Endodermal cell (in vitro differentiated cells): ENCODE results near the gene ASPN. TPM values are rescaled to one million over a fixed set of nuclear protein-coding genes. Genes with fewer than 3 reads are reported as not detected.
A peak's percentile ranks its signal among the peaks of the same experiment; 100 is the strongest.

Source experiments
- DNase-seq: peaks from one replicate; pipeline ENCODE4 v3.0.0-alpha.2; 2017
- H3K27ac ChIP-seq: 2 replicates; pipeline ENCODE4 v1.5.1; 2013; ENCODE audit warnings: mild to moderate bottlenecking, low read depth, low read length, moderate library complexity
- H3K27me3 ChIP-seq: 2 replicates; pipeline ENCODE4 v1.6.1; 2013; ENCODE audit warnings: mild to moderate bottlenecking, low read length, moderate library complexity; ENCODE audit not compliant: insufficient read depth, control insufficient read depth, poor library complexity, severe bottlenecking
- H3K36me3 ChIP-seq: 2 replicates; pipeline ENCODE4 v1.7.0; 2013; ENCODE audit warnings: mild to moderate bottlenecking, low read length, moderate library complexity; ENCODE audit not compliant: control insufficient read depth, insufficient read depth
- H3K4me1 ChIP-seq: one replicate; pipeline ENCODE4 v1.7.0; 2013; ENCODE audit warnings: low read length; ENCODE audit not compliant: control insufficient read depth, insufficient read depth
- H3K4me3 ChIP-seq: 2 replicates; pipeline ENCODE4 v1.5.1; 2013; ENCODE audit warnings: mild to moderate bottlenecking, low read length, moderate library complexity
- H3K9ac ChIP-seq: 2 replicates; pipeline ENCODE4 v1.6.1; 2013; ENCODE audit warnings: mild to moderate bottlenecking, low read length, moderate library complexity; ENCODE audit not compliant: poor library complexity, severe bottlenecking; ENCODE audit errors: extremely low read depth
- H3K9me3 ChIP-seq: 2 replicates; pipeline ENCODE4 v1.6.1; 2013; ENCODE audit warnings: mild to moderate bottlenecking, low read length, moderate library complexity; ENCODE audit not compliant: control insufficient read depth
- H3K27ac Mint-ChIP-seq: 2 replicates; pipeline ENCODE4 v1.8.0; 2020; ENCODE audit warnings: mixed read lengths
- H3K27me3 Mint-ChIP-seq: 2 replicates; pipeline ENCODE4 v1.8.0; 2021; ENCODE audit warnings: mild to moderate bottlenecking, mixed read lengths; ENCODE audit not compliant: insufficient read depth
- H3K36me3 Mint-ChIP-seq: 2 replicates; pipeline ENCODE4 v1.8.0; 2020; ENCODE audit warnings: low read depth, mixed read lengths
- H3K4me1 Mint-ChIP-seq: 2 replicates; pipeline ENCODE4 v1.8.0; 2020; ENCODE audit warnings: mixed read lengths
- H3K4me3 Mint-ChIP-seq: 2 replicates; pipeline ENCODE4 v1.8.0; 2020; ENCODE audit warnings: mild to moderate bottlenecking, moderate library complexity, mixed read lengths
- H3K9me3 Mint-ChIP-seq: 2 replicates; pipeline ENCODE4 v1.8.0; 2020; ENCODE audit warnings: mild to moderate bottlenecking, mixed read lengths
- WGBS, 2 experiments: methylation state at CpG; one replicate each; pipeline versions ENCODE4 v1.1.5 to v1.1.7; 2013; ENCODE audit warnings: missing lambda C conversion rate in 2 of 2, mixed read lengths in 1 of 2; ENCODE audit not compliant: insufficient coverage in 1 of 2, insufficient read length in 1 of 2; 5-methylcytosine and 5-hydroxymethylcytosine counted together
- long read RNA-seq, 4 experiments: library from polyadenylated mRNA in 2 of 4; library from RNA in 1 of 4; library from capped mRNA in 1 of 4; stranded (forward) in 3 of 4; unstranded in 1 of 4; transcript quantifications; one replicate each; pipeline ENCODE4 v2.0.0, GENCODE V29; 2020 to 2021; ENCODE audit warnings: inconsistent platforms in 1 of 4
- polyA plus RNA-seq, 2 experiments: library from polyadenylated mRNA; stranded (reverse); fragments of 50-300 nt; gene quantifications; one replicate each; pipeline ENCODE4 v1.2.3, GENCODE V29; 2013
- total RNA-seq, 2 donors: library from RNA; stranded (reverse); fragmentation: NEBNext Ultra II Directional in 1 of 2; extraction: Animal tissue kit (Norgen Biotek cat#: 25700) in 1 of 2; gene quantifications; 2 replicates in 1 of 2; 3 replicates in 1 of 2; pipeline ENCODE4 v1.2.1, GENCODE V29; 2021
- TF ChIP-seq, protein P1 (sequence below): fragments of 200-600 bp; sonication (generic); conservative IDR thresholded peaks from 2 replicates; pipeline ENCODE4 v1.5.0; 2021; ENCODE audit warnings: antibody characterized with exemption, mild to moderate bottlenecking

ASPN gene
- total RNA-seq = not detected
- 0.61 TPM for polyA plus RNA-seq (2013, experiment 1 of 2)
- 0.21 TPM for polyA plus RNA-seq (2013, experiment 2 of 2)
- long read RNA-seq, experiment 1 = 0 reads
- long read RNA-seq, experiment 2, partial matches to known transcripts = 0 of 1 reads
- long read RNA-seq, experiment 2, other reads (novel, unspliced or antisense) = 1 of 1 reads
- long read RNA-seq, experiment 3 = 0 reads
- long read RNA-seq, experiment 4 = 0 reads

DNA sequence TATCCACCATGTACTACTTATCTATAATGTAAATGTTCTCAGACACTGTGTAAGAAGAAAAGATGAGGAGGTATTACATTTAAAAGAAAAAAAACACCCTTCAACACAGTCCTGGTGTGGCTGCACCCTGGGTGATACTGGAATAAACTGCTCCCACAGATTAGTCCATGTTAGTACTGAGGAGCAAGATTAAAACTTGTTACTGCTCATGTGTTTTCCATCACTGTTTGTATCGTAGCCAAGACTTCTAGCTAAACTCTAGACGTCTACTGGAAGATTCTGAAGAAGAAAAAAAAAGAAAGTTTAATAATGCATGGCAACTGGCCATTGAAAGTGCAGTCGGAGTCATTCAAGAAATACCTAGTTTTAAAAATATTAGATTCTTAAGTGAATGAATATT, at the start of gene ASPN:
Gene ASPN (minus strand): TSS at position 178 of the 400 bp plus-strand sequence.
- H3K27ac Mint-ChIP-seq = peak within 1 kb of the TSS; percentile 32

DNA sequence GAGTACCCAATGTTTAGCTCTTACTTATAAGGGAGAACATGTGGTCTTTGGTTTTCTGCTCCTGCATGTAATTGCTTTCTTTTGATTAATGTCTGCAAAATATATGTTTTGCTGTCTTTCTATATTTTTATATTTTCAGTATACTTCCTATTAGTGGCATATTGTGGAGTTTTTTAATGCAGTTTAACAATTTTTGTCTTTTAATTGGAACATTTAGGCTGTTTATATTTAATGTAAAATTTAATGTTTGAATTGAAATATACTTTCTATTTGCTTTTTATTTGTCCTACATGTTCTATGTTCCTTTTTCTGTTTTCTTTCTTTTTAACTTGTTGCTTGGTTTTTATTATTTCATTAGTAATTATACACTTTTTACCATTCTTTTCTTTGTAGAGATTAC, 48.6 kb upstream of the ASPN start:
- H3K4me1 Mint-ChIP-seq = peaks cover 17% of the 10 kb centered on the region
- no peak overlapping the region for H3K27ac Mint-ChIP-seq
- no peak overlapping the region for H3K9ac ChIP-seq
- H3K9me3 ChIP-seq = no peaks in the 10 kb centered on the region
- no peaks in the 10 kb centered on the region for H3K27me3 ChIP-seq
- no peaks in the 10 kb centered on the region for H3K9me3 Mint-ChIP-seq
- H3K36me3 ChIP-seq = no peaks in the 10 kb centered on the region
- H3K36me3 Mint-ChIP-seq = no peaks in the 10 kb centered on the region
- H3K4me3 ChIP-seq = no peak overlapping the region
- DNase-seq = no peak
- TF ChIP-seq, protein P1, sequence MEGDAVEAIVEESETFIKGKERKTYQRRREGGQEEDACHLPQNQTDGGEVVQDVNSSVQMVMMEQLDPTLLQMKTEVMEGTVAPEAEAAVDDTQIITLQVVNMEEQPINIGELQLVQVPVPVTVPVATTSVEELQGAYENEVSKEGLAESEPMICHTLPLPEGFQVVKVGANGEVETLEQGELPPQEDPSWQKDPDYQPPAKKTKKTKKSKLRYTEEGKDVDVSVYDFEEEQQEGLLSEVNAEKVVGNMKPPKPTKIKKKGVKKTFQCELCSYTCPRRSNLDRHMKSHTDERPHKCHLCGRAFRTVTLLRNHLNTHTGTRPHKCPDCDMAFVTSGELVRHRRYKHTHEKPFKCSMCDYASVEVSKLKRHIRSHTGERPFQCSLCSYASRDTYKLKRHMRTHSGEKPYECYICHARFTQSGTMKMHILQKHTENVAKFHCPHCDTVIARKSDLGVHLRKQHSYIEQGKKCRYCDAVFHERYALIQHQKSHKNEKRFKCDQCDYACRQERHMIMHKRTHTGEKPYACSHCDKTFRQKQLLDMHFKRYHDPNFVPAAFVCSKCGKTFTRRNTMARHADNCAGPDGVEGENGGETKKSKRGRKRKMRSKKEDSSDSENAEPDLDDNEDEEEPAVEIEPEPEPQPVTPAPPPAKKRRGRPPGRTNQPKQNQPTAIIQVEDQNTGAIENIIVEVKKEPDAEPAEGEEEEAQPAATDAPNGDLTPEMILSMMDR = no peak
- H3K27ac ChIP-seq = no peak overlapping the region
- H3K4me1 ChIP-seq = no peaks in the 10 kb centered on the region
- H3K27me3 Mint-ChIP-seq = no peaks in the 10 kb centered on the region
- no peak overlapping the region for H3K4me3 Mint-ChIP-seq

More for the DNA sequence above, at the start of gene ASPN:
- Mint-ChIP-seq H3K9me3 (no peaks in the 10 kb centered on the region), H3K4me3 (no peak within 1 kb of the TSS), H3K4me1 (peaks cover 8% of the 10 kb centered on the region), H3K36me3 (no peaks in the 10 kb centered on the region), H3K27me3 (no peaks in the 10 kb centered on the region)
- TF ChIP-seq, protein P1 = no peak
- 82 to 100% methylated on average over 2 to 3 of the region's 3 CpGs for WGBS, 2 experiments
- Histone ChIP-seq H3K27me3 (no peaks in the 10 kb centered on the region), H3K4me1 (no peaks in the 10 kb centered on the region), H3K4me3 (no peak within 1 kb of the TSS), H3K9ac (no peak within 1 kb of the TSS), H3K36me3 (no peaks in the 10 kb centered on the region), H3K9me3 (no peaks in the 10 kb centered on the region), H3K27ac (no peak within 1 kb of the TSS)
- DNase-seq = no peak

DNA sequence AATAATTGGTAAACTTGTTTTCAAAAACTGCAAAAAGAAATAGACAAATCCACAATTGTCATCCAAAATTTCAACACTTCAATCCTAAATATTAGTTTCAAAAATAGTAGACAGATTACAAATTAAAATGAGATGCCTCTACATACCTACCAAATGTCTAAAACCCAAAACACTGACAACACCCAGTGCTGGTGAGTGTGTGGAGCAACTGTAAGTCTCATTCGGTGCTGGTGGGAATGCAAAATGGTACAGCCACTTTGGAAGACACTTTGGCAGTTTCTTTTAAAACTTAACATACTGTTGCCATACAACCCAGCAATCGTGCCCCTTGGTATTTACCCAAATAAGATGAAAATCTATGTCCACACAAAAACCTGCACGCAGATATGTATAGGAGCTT, 46.8 kb upstream of the ASPN start:
- H3K4me3 Mint-ChIP-seq = no peak overlapping the region
- Histone ChIP-seq H3K9me3 (no peaks in the 10 kb centered on the region), H3K27me3 (no peaks in the 10 kb centered on the region), H3K27ac (no peak overlapping the region), H3K9ac (no peak overlapping the region), H3K4me1 (no peaks in the 10 kb centered on the region), H3K36me3 (no peaks in the 10 kb centered on the region), H3K4me3 (no peak overlapping the region)
- no peaks in the 10 kb centered on the region for H3K27me3 Mint-ChIP-seq
- WGBS, 2 experiments = 86 to 90% methylated on average over 1 to 3 of the region's 3 CpGs
- no peak for DNase-seq
- TF ChIP-seq, protein P1 = no peak
- peaks cover 11% of the 10 kb centered on the region for H3K4me1 Mint-ChIP-seq
- no peak overlapping the region for H3K27ac Mint-ChIP-seq
- H3K9me3 Mint-ChIP-seq = no peaks in the 10 kb centered on the region
- no peaks in the 10 kb centered on the region for H3K36me3 Mint-ChIP-seq
